Stimulated activated CD4-positive, alpha-beta T cell treated with anti-CD3 and anti-CD28 coated beads, Interleukin-15, amount 100 ng/mL, for 48 hours (primary cell): ENCODE results near the gene RPL31.
A peak's percentile ranks its signal among the peaks of the same experiment; 100 is the strongest.

Experiments used
- DNase-seq, 2 donors: peaks; one replicate each; pipeline ENCODE4 v3.0.0-alpha.2; 2020; ENCODE audit warnings: low read depth in 2 of 2

RPL31 gene

DNA sequence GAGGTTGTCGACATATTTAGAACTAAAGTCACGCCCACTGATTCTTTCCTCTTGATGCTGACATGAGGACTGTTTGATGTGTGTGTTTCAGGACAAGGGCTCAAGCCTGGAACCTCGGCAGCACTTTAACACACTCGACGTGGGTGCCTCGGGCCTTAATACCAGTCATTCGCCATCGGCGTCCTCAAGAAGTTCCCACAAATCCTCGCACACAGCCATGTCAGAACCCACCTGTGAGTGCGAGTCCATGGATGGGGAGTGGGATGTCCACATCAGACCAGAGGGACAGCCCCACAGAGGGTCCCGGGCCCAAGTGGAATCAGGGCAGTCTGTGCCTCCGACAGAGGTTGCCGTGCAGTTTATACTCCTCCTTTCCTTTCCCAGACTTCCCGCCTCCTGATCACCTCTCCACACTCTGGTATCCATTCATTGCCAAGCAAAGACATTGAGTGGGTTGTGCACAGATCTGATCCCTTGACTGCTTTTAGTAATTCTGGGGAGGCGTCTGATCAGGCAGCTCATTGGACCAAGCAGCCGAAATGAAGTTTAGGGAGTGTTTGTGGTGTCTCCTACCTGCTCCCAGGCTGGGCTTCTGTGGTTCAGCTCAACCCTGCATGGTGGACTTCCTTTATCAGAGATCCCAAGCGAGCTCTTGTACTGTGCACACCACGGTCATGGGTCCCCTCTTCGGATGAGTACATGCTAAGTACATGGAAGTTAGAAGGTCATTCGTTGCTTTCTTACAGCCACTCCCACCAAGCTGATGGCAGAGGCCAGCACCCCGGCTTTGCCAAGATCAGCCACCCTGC, 27.2 kb upstream of the RPL31 start:
- no peak for DNase-seq

DNA sequence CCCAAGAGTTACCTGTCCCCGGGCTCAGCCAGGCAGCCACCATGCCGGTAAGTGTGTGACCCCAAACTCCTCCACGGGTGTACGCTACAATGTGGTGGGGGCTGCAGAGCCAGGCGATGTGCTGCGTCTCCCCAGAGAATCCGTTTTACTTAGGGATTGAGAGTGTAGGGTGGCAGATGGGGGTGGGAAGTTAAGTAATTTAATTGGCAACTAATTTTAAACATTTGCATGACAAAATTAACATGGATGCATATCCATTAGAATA, 26.6 kb upstream of the RPL31 start:
- no peak for DNase-seq

DNA sequence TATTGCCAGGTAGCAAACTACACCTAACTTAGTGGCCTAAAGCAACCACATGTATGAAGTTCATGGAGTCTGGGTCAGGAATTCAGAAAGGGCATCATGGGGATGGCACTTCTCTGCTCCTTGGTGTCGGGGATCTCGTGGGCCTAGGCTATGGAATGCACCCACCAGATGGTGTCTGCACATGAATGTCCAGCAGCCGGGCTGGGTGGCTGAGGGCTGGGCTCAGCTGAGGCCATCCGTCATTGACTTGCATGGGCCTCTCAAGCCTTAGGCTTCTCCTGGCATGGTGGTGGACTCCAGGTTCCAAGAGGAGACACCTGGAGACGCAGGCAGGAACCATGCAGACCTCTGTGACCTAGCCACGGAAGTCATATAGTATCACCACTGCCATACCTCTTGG, 26.0 kb upstream of the RPL31 start:
- no peak for DNase-seq

DNA sequence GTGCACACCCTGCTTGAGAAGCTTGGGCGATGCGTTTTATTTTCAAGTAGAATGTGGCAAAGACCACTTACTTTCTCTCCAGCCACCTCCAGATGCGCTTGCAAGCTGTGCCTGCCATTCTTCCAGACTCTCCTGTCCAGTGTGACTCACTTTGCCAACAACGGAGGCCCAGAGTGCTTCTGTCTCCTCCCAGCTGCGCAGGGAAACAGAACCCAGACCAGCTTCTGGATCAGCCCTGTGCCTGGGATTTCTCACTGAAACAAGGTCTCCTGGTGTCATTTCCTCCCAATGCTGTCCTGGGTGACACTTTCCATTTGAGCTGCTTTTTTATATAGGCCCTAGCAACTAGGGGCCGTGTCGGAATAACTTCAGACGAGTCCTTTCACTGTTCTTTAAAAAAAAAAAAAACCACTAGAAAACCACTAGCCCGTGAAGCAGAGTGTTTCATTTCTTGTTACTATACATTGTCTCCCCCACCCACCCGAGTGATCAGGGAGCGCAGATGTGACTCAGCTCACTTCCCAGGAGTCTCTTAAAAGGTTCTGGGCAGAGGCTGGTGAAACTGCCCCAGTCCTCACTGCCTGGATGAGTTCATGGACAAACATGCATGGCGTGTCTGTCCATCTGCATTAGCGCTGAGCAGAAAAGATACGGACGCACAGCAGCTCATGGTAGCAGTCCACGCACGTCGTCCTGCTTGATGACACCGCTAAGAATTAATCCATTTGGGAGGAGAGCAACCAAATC, 25.3 kb upstream of the RPL31 start:
- no peak for DNase-seq

DNA sequence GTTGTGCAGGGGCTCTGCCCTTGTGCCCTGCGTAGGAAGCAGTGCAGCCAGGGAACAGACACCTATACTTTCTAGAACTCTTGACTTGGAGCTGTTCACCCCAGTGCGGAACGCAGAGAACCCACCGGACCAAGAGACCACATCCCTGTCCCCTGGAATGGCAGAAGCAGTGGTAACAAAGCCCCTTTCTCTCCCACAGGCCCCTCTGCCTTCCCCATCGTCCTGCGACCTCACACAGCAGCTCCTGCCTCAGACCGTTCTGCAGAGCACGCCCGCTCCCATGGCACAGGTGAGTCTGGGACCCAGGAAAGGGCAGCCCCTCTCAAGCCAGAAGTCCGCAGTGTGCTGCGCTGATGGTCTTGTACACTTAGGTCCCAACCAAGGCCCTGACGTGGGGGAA, 24.6 kb upstream of the RPL31 start:
- DNase-seq = no peak

DNA sequence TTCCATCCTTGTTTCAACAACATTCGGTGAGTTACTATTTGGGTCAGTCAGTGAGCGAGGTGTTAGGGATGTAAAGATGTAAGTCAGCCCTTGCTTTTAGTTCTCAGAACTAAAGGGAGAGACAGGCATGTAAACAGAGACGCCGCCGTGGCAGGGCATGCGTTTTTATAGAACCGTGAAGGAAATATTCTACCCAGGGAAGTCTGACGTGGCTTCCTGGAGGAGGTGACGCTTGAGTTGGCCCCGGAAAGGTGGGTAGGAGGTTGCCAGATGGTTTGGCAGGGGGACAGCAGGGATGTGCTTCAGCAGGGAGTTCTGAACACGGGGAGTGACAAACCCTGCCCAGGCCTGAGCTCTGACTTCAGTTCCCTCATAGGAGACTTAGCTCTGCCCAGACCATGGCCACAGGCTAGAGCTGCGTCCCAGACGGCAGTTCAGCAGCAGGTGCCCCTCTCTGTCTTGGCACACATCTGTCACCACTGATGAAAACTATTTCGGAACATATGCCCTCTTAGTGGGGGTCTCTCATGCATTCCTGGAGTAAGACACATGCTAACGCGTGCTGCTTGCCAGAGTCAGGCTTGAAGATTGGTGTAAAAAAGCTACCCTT, 23.4 kb upstream of the RPL31 start:
- DNase-seq = no peak

DNA sequence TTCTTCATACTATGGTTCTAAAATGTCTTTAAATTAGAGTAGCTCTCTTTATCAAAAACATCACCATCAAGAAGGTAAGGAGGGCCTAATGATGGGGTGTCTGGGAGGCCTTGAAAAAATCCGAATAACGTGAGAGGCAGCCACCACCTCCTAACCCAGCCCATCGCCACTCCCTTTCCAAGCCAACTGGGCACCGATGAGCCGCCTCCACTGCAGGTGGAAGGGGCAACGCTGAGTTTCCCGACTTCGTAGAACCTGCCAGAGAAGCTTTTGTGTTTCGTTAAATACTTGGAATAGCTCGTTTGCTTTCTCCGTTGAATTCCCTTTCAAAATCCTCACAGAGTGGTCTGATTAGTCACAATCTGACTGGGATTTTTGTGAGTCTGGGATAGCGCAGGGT, 22.0 kb upstream of the RPL31 start:
- DNase-seq = no peak

DNA sequence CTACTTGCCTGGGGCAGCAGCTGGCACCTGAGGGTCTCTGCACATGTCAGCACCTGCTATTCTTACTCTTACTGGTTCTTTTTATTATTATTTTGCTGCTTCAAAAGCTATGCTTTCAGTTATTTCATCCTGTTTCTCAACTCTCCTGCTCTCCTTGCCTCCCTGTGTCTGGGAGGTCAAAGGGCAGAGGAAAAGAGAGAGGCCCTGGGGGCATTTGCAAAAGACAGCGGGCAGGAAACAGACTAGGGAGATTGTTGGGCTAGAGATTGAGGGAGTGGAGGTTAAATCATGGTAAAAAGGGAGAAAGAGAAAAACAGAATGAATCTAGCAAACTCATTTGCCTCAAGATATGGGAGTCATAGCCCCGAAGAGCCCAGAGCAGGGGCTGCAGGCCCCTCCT, 21.1 kb upstream of the RPL31 start:
- no peak for DNase-seq

DNA sequence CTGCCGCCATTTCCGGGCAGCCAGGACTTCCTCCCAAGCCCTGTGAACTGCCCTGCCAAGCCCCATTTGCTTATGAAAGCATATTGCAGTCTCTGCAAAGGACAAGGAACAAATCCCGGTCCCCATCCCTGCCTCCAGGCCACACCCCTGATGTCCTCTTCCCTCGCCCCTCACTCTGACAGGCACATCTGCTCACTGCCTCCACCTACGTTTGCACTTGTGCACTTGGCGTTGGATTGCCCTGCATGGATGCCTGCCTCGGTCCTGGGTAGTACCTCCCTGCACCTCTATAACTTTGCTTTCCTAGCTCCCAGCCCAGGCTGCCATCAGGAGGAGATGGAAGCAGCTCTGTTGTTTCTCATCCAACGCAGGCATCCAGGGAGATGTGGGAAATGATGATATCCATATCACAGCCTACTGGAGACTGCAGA, 19.6 kb upstream of the RPL31 start:
- no peak for DNase-seq

DNA sequence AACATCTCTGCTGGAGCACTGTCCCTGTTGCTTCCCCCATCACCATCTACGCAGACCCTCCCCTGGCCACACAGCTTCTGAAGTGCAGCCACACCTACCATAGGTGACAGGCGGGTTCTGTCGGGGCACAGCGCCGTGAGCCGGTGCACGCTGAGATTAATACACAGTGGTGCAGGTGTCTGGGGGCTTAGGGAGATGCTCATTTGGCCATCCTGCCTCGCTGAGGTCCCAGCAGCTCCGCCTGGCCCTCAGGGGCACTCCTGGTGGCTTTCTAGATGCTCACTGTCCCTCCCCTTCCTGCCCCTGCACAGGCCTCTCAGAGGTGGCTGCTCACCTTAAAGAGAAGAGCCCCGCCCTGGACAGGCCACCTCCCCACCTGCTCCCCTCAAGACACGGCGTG, 18.9 kb upstream of the RPL31 start:
- DNase-seq = no peak

DNA sequence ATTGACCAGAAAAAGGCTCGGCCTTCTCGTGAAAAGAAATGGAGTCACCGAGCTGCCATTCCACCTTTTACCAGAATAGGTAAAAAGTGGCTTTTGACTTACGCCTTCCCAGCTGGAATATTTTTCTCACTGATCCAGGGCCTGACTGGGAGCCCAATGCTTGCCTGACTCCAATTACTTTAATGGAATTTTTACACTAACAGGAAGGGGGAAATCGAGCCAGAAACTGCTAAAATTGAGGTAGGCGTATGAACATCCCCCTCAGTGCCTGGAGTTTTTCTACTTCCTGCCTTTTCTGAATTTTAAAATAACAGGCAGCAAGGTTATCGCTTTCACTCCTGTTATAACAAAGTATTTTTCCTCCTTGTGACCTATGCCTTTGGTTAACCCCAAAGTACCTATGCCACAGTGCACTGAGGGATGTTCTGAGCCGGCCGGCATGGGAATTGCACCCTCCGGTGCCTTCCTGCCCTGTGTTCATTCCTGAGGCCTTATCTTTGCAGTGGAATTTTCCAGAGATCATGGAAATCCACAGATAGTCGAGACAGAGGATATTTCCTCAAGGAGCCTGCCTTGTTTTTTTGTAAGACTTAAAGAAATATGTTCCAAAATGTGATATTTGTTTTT, 18.3 kb upstream of the RPL31 start:
- DNase-seq = no peak

DNA sequence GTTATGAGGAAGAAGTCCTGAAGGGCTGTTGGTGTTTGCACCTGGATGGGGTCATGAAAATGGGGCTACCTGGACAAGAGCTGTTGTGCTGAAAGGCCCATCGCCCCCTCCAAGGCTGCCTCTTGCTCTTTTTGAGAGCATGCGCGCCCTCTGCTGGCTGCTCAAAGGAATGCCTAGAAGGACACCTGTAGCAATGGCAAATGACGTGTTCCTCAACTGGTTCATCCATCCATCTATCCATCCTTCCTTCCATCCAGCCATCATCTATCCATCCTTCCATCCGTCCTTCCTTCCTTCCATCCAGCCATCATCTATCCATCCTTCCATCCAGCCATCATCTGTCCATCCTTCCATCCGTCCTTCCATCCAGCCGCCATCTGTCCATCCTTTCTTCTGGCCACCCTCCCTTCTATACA, 17.2 kb upstream of the RPL31 start:
- DNase-seq = peak; percentile 62 to 64

DNA sequence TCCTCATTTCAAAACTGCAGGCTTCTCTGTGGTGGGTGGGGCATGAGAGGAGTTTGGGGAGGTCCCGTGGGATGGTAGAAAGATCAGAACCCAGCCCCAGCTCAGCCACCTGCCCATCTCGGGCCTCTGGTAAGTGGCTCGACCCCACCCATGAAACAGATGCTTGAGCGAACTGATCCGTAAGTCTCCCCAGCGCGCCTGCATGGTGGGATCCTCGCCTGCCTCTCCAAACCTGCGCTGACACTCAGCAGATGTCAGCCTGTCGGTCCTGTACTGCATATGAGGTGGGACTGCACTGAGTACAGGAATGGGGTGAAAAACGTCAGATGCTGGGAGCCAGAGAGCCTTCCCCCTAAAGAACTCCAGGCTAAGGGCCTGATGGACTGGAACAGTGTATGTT, 15.9 kb upstream of the RPL31 start:
- DNase-seq = no peak

DNA sequence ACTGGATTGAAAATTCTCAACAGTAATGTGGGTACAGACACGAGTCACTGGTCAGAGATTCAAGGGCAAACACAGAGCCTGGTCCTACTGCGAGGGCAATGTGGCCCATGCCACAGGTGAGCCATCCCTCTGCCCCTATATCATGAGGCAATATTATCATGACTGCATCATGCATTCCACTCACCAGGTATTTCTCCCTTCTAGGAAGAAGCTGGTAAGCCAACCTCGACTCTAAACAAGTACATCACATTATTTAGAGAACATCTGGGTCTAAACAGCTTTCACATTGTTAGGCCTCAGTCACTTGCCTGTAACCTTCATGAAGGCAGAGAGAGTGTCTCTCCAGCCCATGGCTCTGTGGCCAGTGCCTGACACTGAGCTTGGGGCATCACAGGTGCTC, 14.6 kb upstream of the RPL31 start:
- DNase-seq = no peak

DNA sequence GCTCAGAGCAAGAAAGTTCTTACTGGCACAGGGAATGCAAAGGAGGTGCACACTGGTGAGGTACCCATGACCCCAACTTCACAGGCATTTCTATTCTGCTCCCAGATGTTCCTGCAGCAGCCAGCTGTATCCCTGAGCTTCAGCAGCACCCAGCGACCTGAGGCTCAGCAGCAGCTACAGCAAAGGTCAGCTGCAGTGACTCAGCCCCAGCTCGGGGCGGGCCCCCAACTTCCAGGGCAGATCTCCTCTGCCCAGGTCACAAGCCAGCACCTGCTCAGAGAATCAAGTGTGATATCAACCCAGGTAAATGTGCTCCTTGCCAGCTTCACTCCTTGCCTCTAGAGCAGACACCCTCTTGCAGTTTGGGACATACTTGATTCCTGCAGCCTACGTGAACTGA, 14.1 kb upstream of the RPL31 start:
- no peak for DNase-seq

DNA sequence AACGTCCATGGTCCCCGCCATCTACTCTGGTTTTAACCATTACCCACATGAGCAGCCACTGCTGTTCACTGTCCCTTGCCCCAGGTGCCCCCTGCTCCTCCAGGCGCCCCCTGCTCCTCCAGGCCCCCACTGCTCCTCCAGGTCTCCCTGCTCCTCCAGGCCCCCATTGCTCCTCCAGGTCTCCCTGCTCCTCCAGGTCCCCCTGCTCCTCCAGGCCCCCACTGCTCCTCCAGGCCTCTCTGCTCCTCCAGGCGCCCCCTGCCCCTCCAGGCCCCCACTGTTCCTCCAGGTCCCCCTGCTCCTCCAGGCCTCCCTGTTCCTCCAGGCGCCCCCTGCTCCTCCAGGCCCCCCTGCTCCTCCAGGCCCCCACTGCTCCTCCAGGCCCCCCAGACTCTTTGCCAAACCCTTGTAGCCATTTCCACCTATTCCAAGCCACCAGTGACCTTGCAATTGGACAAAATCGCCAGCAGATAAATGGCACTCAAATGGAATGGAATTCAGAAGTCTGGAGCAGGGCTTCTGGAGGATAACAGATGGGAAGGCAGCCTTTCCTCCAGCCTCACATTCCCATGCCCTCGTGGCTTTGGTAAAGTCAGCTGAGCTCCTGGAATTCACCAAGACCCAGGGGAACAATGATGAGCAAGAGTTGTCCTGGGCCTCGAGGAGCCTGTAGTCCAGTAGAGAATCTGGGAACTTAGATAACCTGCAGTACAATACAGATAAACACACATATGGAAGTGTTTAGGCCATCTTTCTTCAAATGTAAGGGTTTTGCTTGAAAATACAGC, 13.3 kb upstream of the RPL31 start:
- no peak for DNase-seq

DNA sequence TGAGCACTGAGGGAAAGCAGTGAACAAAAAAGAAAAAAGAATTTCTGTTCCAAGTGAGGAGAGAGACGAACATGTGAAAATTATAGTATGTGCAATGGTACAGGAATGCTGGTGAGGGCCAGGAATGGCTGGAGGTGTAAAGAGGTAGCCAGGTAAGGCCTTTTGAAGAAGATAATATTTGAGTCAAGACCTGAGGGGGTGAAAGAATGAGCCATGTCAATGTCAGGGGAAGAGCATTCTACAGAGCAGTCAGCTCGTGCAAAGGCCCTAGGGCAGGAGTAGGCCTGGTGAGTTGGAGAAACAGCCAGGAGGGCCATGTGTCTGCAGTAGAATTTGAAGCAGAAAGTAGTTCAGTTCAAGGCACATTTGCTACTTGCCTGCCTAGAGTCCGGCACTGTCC, 12.4 kb upstream of the RPL31 start:
- no peak for DNase-seq

DNA sequence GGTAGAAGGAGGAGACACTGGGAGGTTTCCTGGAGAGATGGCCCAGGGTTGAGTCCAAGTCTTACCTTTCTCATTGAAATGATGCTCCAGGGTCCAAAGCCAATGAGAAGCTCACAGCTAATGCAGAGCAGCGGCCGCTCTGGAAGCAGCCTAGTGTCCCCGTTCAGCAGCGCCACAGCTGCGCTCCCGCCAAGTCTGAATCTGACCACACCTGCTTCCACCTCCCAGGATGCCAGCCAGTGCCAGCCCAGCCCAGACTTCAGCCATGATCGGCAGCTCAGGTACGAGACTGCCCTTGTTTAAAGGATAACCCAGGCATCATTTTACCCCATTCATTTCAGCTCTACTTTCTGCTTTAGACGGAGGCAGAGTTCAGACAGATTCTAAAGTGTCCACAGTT, 11.9 kb upstream of the RPL31 start:
- no peak for DNase-seq

DNA sequence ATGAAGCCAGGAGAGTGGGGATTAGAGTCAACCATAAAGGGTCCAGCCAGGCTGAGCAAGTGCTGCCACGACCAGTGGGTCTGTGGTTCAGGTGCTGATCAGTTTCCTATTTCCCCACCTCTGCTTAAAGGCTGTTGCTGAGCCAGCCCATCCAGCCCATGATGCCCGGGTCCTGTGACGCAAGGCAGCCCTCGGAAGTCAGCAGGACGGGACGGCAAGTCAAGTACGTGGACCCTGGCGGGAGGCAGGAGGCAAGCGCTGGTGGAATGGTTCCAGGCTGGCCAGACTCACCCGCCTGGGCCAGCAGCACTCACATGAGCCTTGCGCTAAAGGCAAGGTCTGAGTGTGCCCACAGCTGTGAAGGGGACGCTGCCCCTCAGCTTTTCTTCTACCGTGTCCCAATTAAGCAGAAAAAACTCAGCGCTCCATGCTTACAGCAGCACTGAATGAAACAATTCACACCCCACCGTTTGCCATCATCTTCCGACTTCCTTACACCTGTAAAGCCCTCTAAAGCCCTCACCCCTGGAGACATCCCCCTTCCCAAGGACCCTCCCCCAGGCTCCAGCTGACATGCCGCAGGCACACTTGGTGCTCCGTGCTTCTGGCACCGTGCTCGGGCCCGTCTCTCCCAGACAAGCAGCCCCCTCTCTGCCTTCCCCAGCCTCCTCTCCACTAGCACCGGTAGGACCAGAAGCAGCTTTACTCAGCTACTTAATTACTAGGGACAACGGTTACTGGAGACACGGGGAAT, 11.3 kb upstream of the RPL31 start:
- no peak for DNase-seq

DNA sequence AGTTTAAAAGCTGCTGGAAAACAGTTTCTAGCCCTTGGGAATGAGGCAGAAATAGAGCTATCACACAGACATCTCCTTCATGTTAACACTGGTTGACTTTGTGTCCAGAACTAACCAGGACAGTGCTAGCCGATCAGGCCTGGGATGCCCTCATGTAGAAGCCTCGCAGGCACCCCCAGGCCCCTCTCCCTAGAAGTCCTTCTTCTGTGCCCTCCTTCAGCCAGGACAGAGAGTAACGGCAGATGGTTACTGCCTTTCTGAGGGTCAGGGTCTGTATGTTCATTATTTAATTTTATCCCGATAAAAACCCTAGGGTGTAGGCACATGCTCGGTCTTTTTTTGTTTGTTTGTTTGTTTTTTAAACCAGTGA, 10.7 kb upstream of the RPL31 start:
- DNase-seq = no peak

DNA sequence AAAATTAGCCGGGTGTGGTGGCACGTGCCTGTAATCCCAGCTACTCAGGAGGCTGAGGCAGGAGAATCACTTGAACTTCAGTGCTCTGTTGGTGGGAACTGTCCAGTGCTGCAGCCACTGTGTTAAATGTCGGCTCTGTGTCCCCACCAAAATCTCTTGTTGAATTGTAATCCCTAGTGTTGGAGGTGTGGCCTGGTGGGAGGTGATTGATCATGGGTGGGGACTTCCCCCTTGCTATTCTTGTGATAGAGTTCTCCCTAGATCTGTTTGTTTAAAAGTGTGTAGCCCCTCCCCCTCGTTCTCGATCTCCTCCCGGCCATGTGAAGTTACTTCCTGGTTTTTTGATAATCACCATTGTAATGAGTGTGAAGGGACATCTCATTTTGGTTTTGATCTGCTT, 9.8 kb upstream of the RPL31 start:
- DNase-seq = no peak
